Measurements from ENCODE around the gene NSMCE1.

- TF ChIP-seq EZH2 (IDR thresholded peaks at IDR 0.05; ENCODE audit: borderline replicate concordance, low read length) (no peak), CTCF (IDR thresholded peaks at IDR 0.05; ENCODE audit: low read length) (no peak)
Observed at GRCh38 chr16:27199736-27200135, 68.8 kb downstream of the NSMCE1 start.

Measured in OCI-LY1 (cell line).